Stimulated activated CD4-positive, alpha-beta T cell treated with anti-CD3 and anti-CD28 coated beads, Interleukin-1b, Interleukin-23, amount 100 ng/mL, for 24 hours (primary cell): Measurements from ENCODE around the gene LIPE.
A peak's percentile ranks its signal among the peaks of the same experiment; 100 is the strongest.

Experiments used
- DNase-seq, 4 experiments: peaks; one replicate each; pipeline ENCODE4 v3.0.0-alpha.2; 2020; ENCODE audit warnings: low read depth in 4 of 4, low spot score in 1 of 4

Gene LIPE

GRCh38 chr19:42420055-42420544 is 7.1 kb downstream of the LIPE start:
- DNase-seq = peak; percentile 48 to 68 (median 56)

- DNase-seq = no peak
These were observed 7.9 kb downstream of the LIPE start for GRCh38 chr19:42419309-42419708.

GRCh38 chr19:42412661-42413076 is 14.5 kb downstream of the LIPE start:
- no peak for DNase-seq

GRCh38 chr19:42412227-42412626 is 15.0 kb downstream of the LIPE start:
- DNase-seq = no peak

- no peak for DNase-seq
These were observed 15.5 kb downstream of the LIPE start for GRCh38 chr19:42411581-42412178.

- no peak for DNase-seq
These were observed 16.8 kb downstream of the LIPE start for GRCh38 chr19:42410371-42410770.

- no peak for DNase-seq
These were observed 17.7 kb downstream of the LIPE start for GRCh38 chr19:42409477-42409876.

GRCh38 chr19:42407816-42408175 is 19.4 kb downstream of the LIPE start:
- DNase-seq = no peak

GRCh38 chr19:42407085-42407815 is 19.9 kb downstream of the LIPE start:
- no peak for DNase-seq

GRCh38 chr19:42406111-42406510 is 21.1 kb downstream of the LIPE start:
- no peak for DNase-seq

- DNase-seq = no peak
These were observed 23.6 kb downstream of the LIPE start for GRCh38 chr19:42403586-42403985.

- DNase-seq = no peak
These were observed 24.6 kb downstream of the LIPE start for GRCh38 chr19:42402376-42403116.

GRCh38 chr19:42401365-42402303 is 25.6 kb downstream of the LIPE start:
- DNase-seq = peak; percentile 58 to 63 (median 60)

GRCh38 chr19:42400404-42400803 is 26.8 kb downstream of the LIPE start:
- DNase-seq = no peak

GRCh38 chr19:42397263-42398166 is 29.7 kb downstream of the LIPE start:
- DNase-seq = no peak

GRCh38 chr19:42396381-42397262 is 30.6 kb downstream of the LIPE start:
- peak; percentile 77 to 96 (median 88) for DNase-seq

- no peak for DNase-seq
These were observed 32.4 kb downstream of the LIPE start for GRCh38 chr19:42394751-42395150.

GRCh38 chr19:42392165-42392564 is 35.0 kb downstream of the LIPE start:
- no peak for DNase-seq

GRCh38 chr19:42389899-42390298 is 37.3 kb downstream of the LIPE start, which contains the start of gene CNFN:
Gene CNFN, minus strand, starts transcription at chr19:42390297. Its CDS starts 1,260 bp downstream, at chr19:42389037.
- DNase-seq = no peak
